SU-DHL-6 (cell line): ENCODE measurements around the gene HHATL.

Source experiments
- H2AFZ ChIP-seq: fragments of 200-600 bp; sonication (generic); 2 replicates; pipeline ENCODE4 v1.6.1; 2014; ENCODE audit warnings: low read depth, mild to moderate bottlenecking, moderate library complexity, mixed read lengths, antibody characterized with exemption, low read length; ENCODE audit not compliant: severe bottlenecking
- H3F3A ChIP-seq: fragments of 200-600 bp; shearing (Covaris generic); 2 replicates; pipeline ENCODE4 v1.6.0; 2016; ENCODE audit warnings: antibody characterized with exemption, mild to moderate bottlenecking; ENCODE audit not compliant: insufficient read depth
- H3K27ac ChIP-seq: fragments of 200-600 bp; sonication (generic); 2 replicates; pipeline ENCODE4 v1.5.1; 2016; ENCODE audit warnings: low read depth, mild to moderate bottlenecking, low read length, moderate library complexity, mixed read lengths
- H3K27me3 ChIP-seq: fragments of 200-600 bp; sonication (generic), shearing (Covaris generic); 2 replicates; pipeline ENCODE4 v1.6.0; 2014; ENCODE audit warnings: mild to moderate bottlenecking, low read length
- H3K36me3 ChIP-seq: fragments of 200-600 bp; sonication (generic); 2 replicates; pipeline ENCODE4 v1.6.1; 2014; ENCODE audit warnings: mild to moderate bottlenecking, low read length, mixed read lengths
- H3K4me2 ChIP-seq: fragments of 300-600, 200-600 bp; shearing (Covaris generic), sonication (generic); 2 replicates; pipeline ENCODE4 v1.6.0; 2014; ENCODE audit warnings: low read length, low read depth, mild to moderate bottlenecking; ENCODE audit not compliant: poor library complexity, severe bottlenecking
- H3K4me3 ChIP-seq: fragments of 200-600 bp; sonication (generic); 2 replicates; pipeline ENCODE4 v1.5.1; 2014; ENCODE audit warnings: antibody characterized with exemption, low read length, mild to moderate bottlenecking, mixed read lengths; ENCODE audit not compliant: insufficient read depth, poor library complexity, severe bottlenecking
- H3K79me2 ChIP-seq: fragments of 200-600 bp; sonication (generic); 2 replicates; pipeline ENCODE4 v1.6.1; 2014; ENCODE audit warnings: mild to moderate bottlenecking, low read length, moderate library complexity; ENCODE audit not compliant: insufficient read depth
- H3K9ac ChIP-seq: fragments of 200-600 bp; sonication (generic); 2 replicates; pipeline ENCODE4 v1.7.0; 2014; ENCODE audit warnings: mild to moderate bottlenecking, low read length
- H3K9me2 ChIP-seq: fragments of 200-600 bp; sonication (generic); replicated peaks from 2 replicates; pipeline ENCODE4 v1.6.1; 2014; ENCODE audit warnings: low read length; ENCODE audit not compliant: insufficient read depth
- H3K9me3 ChIP-seq: fragments of 200-600 bp; sonication (generic); 2 replicates; pipeline ENCODE4 v1.6.1; 2014; ENCODE audit warnings: low read length, mixed read lengths; ENCODE audit not compliant: insufficient read depth
- H4K20me1 ChIP-seq: fragments of 200-600 bp; sonication (generic); 2 replicates; pipeline ENCODE4 v1.6.1; 2014; ENCODE audit warnings: low read depth, mild to moderate bottlenecking, antibody characterized with exemption, low read length, moderate library complexity, mixed read lengths
- CTCF ChIP-seq: fragments of 200-600 bp; sonication (generic); IDR thresholded peaks from one replicate; pipeline ENCODE4 v1.5.1; 2017; ENCODE audit warnings: antibody characterized with exemption, mild to moderate bottlenecking, low read length, moderate library complexity; ENCODE audit not compliant: insufficient read depth, poor library complexity, severe bottlenecking
- EZH2phosphoT487 ChIP-seq: fragments of 200-600 bp; sonication (generic), shearing (Covaris generic); conservative IDR thresholded peaks from 2 replicates; pipeline ENCODE4 v1.6.1; 2018; ENCODE audit warnings: mild to moderate bottlenecking, antibody characterized with exemption, low read length, moderate library complexity, mixed read lengths

The HHATL gene

GRCh38 chr3:42658091-42658770 lies 44.4 kb downstream of the HHATL start:
- Histone ChIP-seq H3K36me3 (no peaks in the 10 kb centered on the region), H3K9me2 (no peaks in the 10 kb centered on the region), H3K27me3 (no peaks in the 10 kb centered on the region), H3K4me2 (no peak overlapping the region), H4K20me1 (no peaks in the 10 kb centered on the region), H3K4me3 (no peak overlapping the region), H3K9ac (no peak overlapping the region), H3K79me2 (no peaks in the 10 kb centered on the region), H3K9me3 (no peaks in the 10 kb centered on the region), H2AFZ (no peak overlapping the region), H3K27ac (no peak overlapping the region), H3F3A (no peaks in the 10 kb centered on the region)
- TF ChIP-seq CTCF (no peak), EZH2phosphoT487 (no peak)

- no peaks in the 10 kb centered on the region for H3F3A ChIP-seq
- no peaks in the 10 kb centered on the region for H3K27me3 ChIP-seq
- no peaks in the 10 kb centered on the region for H3K9me3 ChIP-seq
- no peaks in the 10 kb centered on the region for H4K20me1 ChIP-seq
- H3K79me2 ChIP-seq, result no peaks in the 10 kb centered on the region
- H3K27ac ChIP-seq, result no peak overlapping the region
- H3K4me3 ChIP-seq, result no peak overlapping the region
- H3K9me2 ChIP-seq, result no peaks in the 10 kb centered on the region
- no peak overlapping the region for H2AFZ ChIP-seq
- no peak for TF ChIP-seq EZH2phosphoT487
- H3K9ac ChIP-seq, result no peak overlapping the region
- H3K4me2 ChIP-seq, result no peak overlapping the region
- H3K36me3 ChIP-seq, result no peaks in the 10 kb centered on the region
These were observed 44.9 kb downstream of the HHATL start for GRCh38 chr3:42657675-42658074.

- no peak overlapping the region for H2AFZ ChIP-seq
- no peaks in the 10 kb centered on the region for H3K9me3 ChIP-seq
- H3K79me2 ChIP-seq, result no peaks in the 10 kb centered on the region
- no peak overlapping the region for H3K9ac ChIP-seq
- H3F3A ChIP-seq, result no peaks in the 10 kb centered on the region
- TF ChIP-seq CTCF, result no peak
- TF ChIP-seq EZH2phosphoT487, result no peak
- no peaks in the 10 kb centered on the region for H3K36me3 ChIP-seq
- no peaks in the 10 kb centered on the region for H3K9me2 ChIP-seq
- H4K20me1 ChIP-seq, result no peaks in the 10 kb centered on the region
- no peak overlapping the region for H3K27ac ChIP-seq
- H3K27me3 ChIP-seq, result no peaks in the 10 kb centered on the region
- no peak overlapping the region for H3K4me3 ChIP-seq
- no peak overlapping the region for H3K4me2 ChIP-seq
These were observed 45.7 kb downstream of the HHATL start for GRCh38 chr3:42656680-42657610.
